Aorta (tissue), 5 donors: ENCODE data around the gene SOX18. TPM values are rescaled to one million over a fixed set of nuclear protein-coding genes. Genes with fewer than 3 reads are reported as not detected.

Source experiments
- ATAC-seq: fragments of 200-7000 bp; cut with Tn5 transposase; one replicate; pipeline ENCODE4 v1.9.1; 2022; ENCODE audit warnings: moderate library complexity; ENCODE audit not compliant: low FRiP score
- DNase-seq, 2 donors: peaks; one replicate each; pipeline ENCODE4 v3.0.0-alpha.2; 2020
- H3K27ac ChIP-seq, 2 donors: one replicate each; pipeline ENCODE4 v1.5.1; 2013; ENCODE audit warnings: low read length in 2 of 2, mild to moderate bottlenecking in 2 of 2, moderate library complexity in 2 of 2, control low read depth in 1 of 2, inconsistent platforms in 1 of 2, low read depth in 1 of 2
- H3K27me3 ChIP-seq, 2 donors: one replicate each; pipeline ENCODE4 v1.6.1; 2013; ENCODE audit warnings: control low read depth in 1 of 2, low read length in 1 of 2, mild to moderate bottlenecking in 1 of 2, moderate library complexity in 1 of 2; ENCODE audit not compliant: insufficient read depth in 2 of 2, control insufficient read depth in 1 of 2
- H3K36me3 ChIP-seq, 2 donors: one replicate each; pipeline ENCODE4 v1.6.1; 2013; ENCODE audit warnings: control low read depth in 1 of 2, low read length in 1 of 2, mild to moderate bottlenecking in 1 of 2; ENCODE audit not compliant: insufficient read depth in 2 of 2, control insufficient read depth in 1 of 2
- H3K4me1 ChIP-seq, 2 donors: one replicate each; pipeline ENCODE4 v1.6.1; 2013; ENCODE audit warnings: low read length in 2 of 2, control low read depth in 1 of 2, mild to moderate bottlenecking in 1 of 2, moderate library complexity in 1 of 2; ENCODE audit not compliant: insufficient read depth in 2 of 2, control insufficient read depth in 1 of 2
- H3K4me3 ChIP-seq, 2 donors: one replicate each; pipeline ENCODE4 v1.5.1; 2013; ENCODE audit warnings: low read length in 2 of 2, control low read depth in 1 of 2, mild to moderate bottlenecking in 1 of 2
- H3K9me3 ChIP-seq: one replicate; pipeline ENCODE4 v1.6.1; 2013; ENCODE audit warnings: mild to moderate bottlenecking, low read length; ENCODE audit not compliant: control insufficient read depth
- WGBS, 2 donors: extraction: QIAGEN DNeasy Blood & Tissue Kit; methylation state at CpG; one replicate each; pipeline ENCODE4 v1.1.7; 2013; 5-methylcytosine and 5-hydroxymethylcytosine counted together
- intact Hi-C, 2 donors: fragments of 100-400 bp; cut with DNase I; formaldehyde crosslinking; loops; one replicate each; pipeline versions ENCODE4 v1.14.2 to v1.15.0; 2022
- microRNA-seq, 2 donors: library from miRNA; unstranded; fragments of <30 nt; microRNA quantifications; one replicate each; pipeline ENCODE4 v1.2.0, GENCODE V29; 2020
- polyA plus RNA-seq, 2 donors: library from polyadenylated mRNA; stranded (reverse); fragments of 200-250 nt; gene quantifications; one replicate each; pipeline ENCODE4 v1.2.3, GENCODE V29; 2013
- total RNA-seq, 2 donors: library from RNA; stranded (reverse); fragmentation: NEBNext Ultra II Directional; extraction: Animal tissue kit (Norgen Biotek cat#: 25700); gene quantifications; one replicate each; pipeline ENCODE4 v1.2.1, GENCODE V29; 2021
- donor health status: healthy with polysubstance abuse.
- donor health status: Bipolar disorder and iron deficiency.
- donor health status: DM: no; HTN: no; CAD: no.
- donor health status: DM: no; HTN: no; CAD: no.
- donor health status: DM: yes; HTN: yes; CAD: no.

Gene SOX18
- total and polyA plus RNA-seq, 4 donors: 1.3 to 186 (median 22.9) TPM

DNA sequence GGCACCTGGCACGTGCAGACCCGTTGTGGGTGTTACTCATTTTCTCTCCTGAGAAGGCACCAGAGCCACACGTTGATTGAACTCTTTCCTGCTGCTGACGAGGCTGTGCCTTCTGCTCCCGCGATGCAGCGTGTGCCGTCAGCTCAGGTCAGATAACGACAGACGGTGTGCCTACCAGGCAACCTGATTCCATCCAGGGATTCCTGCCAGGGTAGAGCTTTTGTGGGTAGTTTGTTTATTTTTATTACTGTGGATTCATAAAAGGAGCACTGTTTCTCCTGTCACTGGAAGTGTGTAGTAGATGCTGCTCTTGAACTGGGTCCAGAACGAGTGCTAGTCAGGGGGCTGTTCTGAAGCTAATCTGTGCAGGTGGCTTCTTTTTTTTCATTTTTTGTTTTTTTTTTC is 47.8 kb downstream of the SOX18 start:
- Histone ChIP-seq H3K27ac (no peak overlapping the region), H3K27me3 (no peaks in the 10 kb centered on the region), H3K36me3 (peaks cover 0 to 20% of the 10 kb centered on the region in 2 donors), H3K9me3 (no peaks in the 10 kb centered on the region), H3K4me1 (no peaks in the 10 kb centered on the region), H3K4me3 (no peak overlapping the region)
- DNase-seq (no peak), ATAC-seq (no peak)
- intact Hi-C loops: no loop called here
- WGBS, 2 donors: 60 to 61% methylated on average over 11 of the region's 11 CpGs

DNA sequence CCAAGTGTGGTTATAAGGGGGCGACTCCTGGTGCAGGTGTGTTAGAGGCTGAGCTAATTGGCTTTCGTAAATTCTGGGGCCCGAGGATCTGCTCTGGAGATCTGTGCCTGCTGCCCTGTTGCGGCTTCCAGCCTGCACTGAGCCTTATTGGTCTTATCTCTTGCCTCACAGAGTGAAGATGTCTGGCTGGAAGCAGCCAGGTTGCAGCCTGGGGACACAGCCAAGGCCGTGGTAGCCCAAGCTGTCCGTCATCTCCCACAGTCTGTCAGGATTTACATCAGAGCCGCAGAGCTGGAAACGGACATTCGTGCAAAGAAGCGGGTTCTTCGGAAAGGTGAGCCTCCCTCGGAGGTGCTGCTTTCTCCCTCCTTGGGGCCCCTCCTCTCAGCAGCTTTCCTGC is 48.5 kb downstream of the SOX18 start:
- no peaks in the 10 kb centered on the region for H3K9me3 ChIP-seq
- no peaks in the 10 kb centered on the region for H3K27me3 ChIP-seq
- H3K4me1 ChIP-seq: no peaks in the 10 kb centered on the region
- no peak overlapping the region for H3K4me3 ChIP-seq
- H3K27ac ChIP-seq: no peak overlapping the region
- DNase-seq (no peak), ATAC-seq (no peak)
- H3K36me3 ChIP-seq: peaks cover 0 to 22% of the 10 kb centered on the region in 2 donors
- intact Hi-C loops: no loop called here
- 89 to 93% methylated on average over 12 of the region's 12 CpGs for WGBS, 2 donors

Small RNAs within 50 kb of the gene (microRNA-seq; reads per million reads assigned to microRNA genes)
- 0 to 2.0 reads per million in 2 donors for gene MIR6813

Other genes with a start within 250 kb of the SOX18 start
- gene ZBTB46, start 218.4 kb downstream of the SOX18 start, total RNA-seq: 10 to 100 TPM; 17.4 to 22.7 TPM
- 1 to 10 TPM in 1 of 2 donors, under 1 TPM in 1; 0.50 to 2.1 TPM for gene ZBTB46, start 218.4 kb downstream of the SOX18 start, polyA plus RNA-seq
- not detected for gene ABHD16B, start 188.1 kb downstream of the SOX18 start, total RNA-seq
- under 1 TPM in 1 of 2 donors, not detected in 1; 0.38 TPM for gene ABHD16B, start 188.1 kb downstream of the SOX18 start, polyA plus RNA-seq
- 100 to 1,000 TPM in 1 of 2 donors, 10 to 100 TPM in 1; 91.2 to 110 TPM for gene TPD52L2, start 184.4 kb downstream of the SOX18 start, total RNA-seq
- gene TPD52L2, start 184.4 kb downstream of the SOX18 start, polyA plus RNA-seq: 100 to 1,000 TPM in 1 of 2 donors, 10 to 100 TPM in 1; 89.8 to 112 TPM
- gene DNAJC5, start 154.5 kb downstream of the SOX18 start, total RNA-seq: 10 to 100 TPM; 34.6 to 38.1 TPM
- 10 to 100 TPM; 16.2 to 17.2 TPM for gene DNAJC5, start 154.5 kb downstream of the SOX18 start, polyA plus RNA-seq
- 10 to 100 TPM; 27.2 to 39.5 TPM for gene UCKL1, start 93.2 kb downstream of the SOX18 start, total RNA-seq
- gene UCKL1, start 93.2 kb downstream of the SOX18 start, polyA plus RNA-seq: 10 to 100 TPM; 24.3 to 85.0 TPM
- 10 to 100 TPM; 10.8 to 16.5 TPM for gene ZNF512B, start 79.7 kb downstream of the SOX18 start, total RNA-seq
- 10 to 100 TPM in 1 of 2 donors, 1 to 10 TPM in 1; 1.5 to 10.8 TPM for gene ZNF512B, start 79.7 kb downstream of the SOX18 start, polyA plus RNA-seq
- gene SAMD10, start 70.0 kb downstream of the SOX18 start, total RNA-seq: 1 to 10 TPM in 1 of 2 donors, under 1 TPM in 1; 0.84 to 4.1 TPM
- 1 to 10 TPM; 1.8 to 2.0 TPM for gene SAMD10, start 70.0 kb downstream of the SOX18 start, polyA plus RNA-seq
- gene PRPF6, start 68.5 kb downstream of the SOX18 start, total RNA-seq: 10 to 100 TPM; 50.3 to 59.1 TPM
- 10 to 100 TPM; 20.9 to 53.3 TPM for gene PRPF6, start 68.5 kb downstream of the SOX18 start, polyA plus RNA-seq
- gene C20orf204, start 13.5 kb downstream of the SOX18 start, total RNA-seq: 1 to 10 TPM; 1.7 to 2.8 TPM
- gene C20orf204, start 13.5 kb downstream of the SOX18 start, polyA plus RNA-seq: 1 to 10 TPM in 1 of 2 donors, not detected in 1; 2.1 TPM
- 10 to 100 TPM; 45.5 to 71.1 TPM for gene TCEA2, start 13.6 kb upstream of the SOX18 start, total RNA-seq
- gene TCEA2, start 13.6 kb upstream of the SOX18 start, polyA plus RNA-seq: 10 to 100 TPM; 26.2 to 80.1 TPM
- 10 to 100 TPM; 19.0 to 20.1 TPM for gene RGS19, start 29.9 kb upstream of the SOX18 start, total RNA-seq
- 10 to 100 TPM; 10.8 to 23.8 TPM for gene RGS19, start 29.9 kb upstream of the SOX18 start, polyA plus RNA-seq
- gene OPRL1, start 30.4 kb upstream of the SOX18 start, total RNA-seq: 1 to 10 TPM in 1 of 2 donors, under 1 TPM in 1; 0.78 to 2.9 TPM
- 1 to 10 TPM in 1 of 2 donors, under 1 TPM in 1; 0.72 to 1.1 TPM for gene OPRL1, start 30.4 kb upstream of the SOX18 start, polyA plus RNA-seq
- gene LKAAEAR1, start 34.8 kb upstream of the SOX18 start, total RNA-seq: not detected
- not detected for gene LKAAEAR1, start 34.8 kb upstream of the SOX18 start, polyA plus RNA-seq
- not detected for gene NPBWR2, start 57.9 kb upstream of the SOX18 start, total RNA-seq
- not detected for gene NPBWR2, start 57.9 kb upstream of the SOX18 start, polyA plus RNA-seq
- gene MYT1, start 114.8 kb upstream of the SOX18 start, total RNA-seq: not detected
- gene MYT1, start 114.8 kb upstream of the SOX18 start, polyA plus RNA-seq: not detected
- gene PCMTD2, start 206.1 kb upstream of the SOX18 start, total RNA-seq: 10 to 100 TPM; 38.7 to 71.4 TPM
- gene PCMTD2, start 206.1 kb upstream of the SOX18 start, polyA plus RNA-seq: 10 to 100 TPM; 14.9 to 50.2 TPM